ENCODE results near the gene SHISA4. TPM values are rescaled to one million over a fixed set of nuclear protein-coding genes. Genes with fewer than 3 reads are reported as not detected.

SHISA4 gene
- total RNA-seq, 2 experiments from 2014 or later, result not detected

DNA sequence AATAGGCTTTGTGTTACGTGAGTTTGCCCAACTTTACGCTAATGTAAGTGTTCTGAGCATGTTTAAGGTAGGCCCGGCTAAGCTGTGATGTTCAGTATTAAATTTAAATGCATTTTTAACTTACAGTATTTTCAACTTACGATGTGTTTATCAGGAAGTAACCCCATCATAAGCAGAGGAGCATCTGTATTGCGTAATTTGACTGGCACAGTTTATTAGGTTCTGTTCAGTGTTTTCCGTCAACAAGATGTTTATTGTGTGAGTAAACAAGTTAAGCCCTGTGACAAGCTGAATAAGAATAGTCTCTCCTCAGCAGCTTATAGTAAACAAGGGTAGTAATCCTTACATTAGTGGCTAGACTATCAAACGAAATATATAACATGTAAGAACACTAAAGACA lies 27.2 kb upstream of the SHISA4 start:
- Mint-ChIP-seq H3K27me3 (no peaks in the 10 kb centered on the region), H3K9me3 (no peaks in the 10 kb centered on the region), H3K4me3 (no peak overlapping the region), H3K36me3 (peaks cover 21% of the 10 kb centered on the region), H3K4me1 (peaks cover 3% of the 10 kb centered on the region), H3K27ac (no peak overlapping the region)
- DNase-seq, result no peak

DNA sequence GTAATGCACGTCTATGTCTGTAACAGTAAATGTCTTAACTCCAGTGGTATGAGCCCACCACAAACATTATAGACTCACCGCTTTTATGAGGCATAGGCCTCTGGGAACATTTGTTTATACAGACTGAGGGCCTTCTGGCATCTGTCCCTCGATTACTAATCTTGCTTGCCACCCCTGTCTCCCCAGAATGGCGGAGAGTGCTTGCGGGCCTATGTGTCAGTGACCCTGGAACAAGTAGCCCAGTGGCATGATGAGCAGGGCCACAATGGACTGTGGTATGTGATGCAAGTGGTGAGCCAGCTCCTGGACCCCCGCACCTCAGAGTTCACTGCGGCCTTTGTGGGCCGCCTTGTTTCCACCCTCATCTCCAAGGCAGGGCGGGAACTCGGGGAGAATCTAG lies 18.3 kb upstream of the SHISA4 start:
- H3K36me3 Mint-ChIP-seq, result peaks cover 30% of the 10 kb centered on the region
- no peaks in the 10 kb centered on the region for H3K4me1 Mint-ChIP-seq

DNA sequence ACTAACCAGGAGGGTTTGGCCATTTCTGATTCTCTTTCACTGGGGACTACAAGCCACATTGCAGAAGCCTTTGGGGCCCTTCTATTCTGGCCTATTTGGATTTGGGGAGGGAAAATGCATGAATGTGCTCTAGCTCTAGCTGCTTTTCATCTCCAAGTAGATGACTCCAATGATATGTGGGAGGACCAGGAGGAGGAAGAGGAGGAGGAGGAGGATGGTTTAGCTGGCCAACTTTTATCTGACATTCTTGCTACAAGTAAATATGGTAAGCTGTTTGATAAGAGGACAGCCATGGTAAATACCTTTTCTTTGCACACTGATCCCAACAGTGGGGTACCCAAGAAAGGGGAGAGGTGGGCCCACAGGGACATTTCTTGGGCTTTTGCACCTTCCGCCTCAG lies 14.0 kb upstream of the SHISA4 start:
- no peak for DNase-seq
- Mint-ChIP-seq H3K36me3 (peaks cover 28% of the 10 kb centered on the region), H3K4me1 (peaks cover 2% of the 10 kb centered on the region), H3K9me3 (no peaks in the 10 kb centered on the region), H3K27me3 (no peaks in the 10 kb centered on the region), H3K4me3 (no peak overlapping the region), H3K27ac (no peak overlapping the region)

More for the DNA sequence above, 18.3 kb upstream of the SHISA4 start:
- no peaks in the 10 kb centered on the region for H3K9me3 Mint-ChIP-seq
- no peaks in the 10 kb centered on the region for H3K27me3 Mint-ChIP-seq
- no peak overlapping the region for H3K4me3 Mint-ChIP-seq
- DNase-seq, result no peak
- no peak overlapping the region for H3K27ac Mint-ChIP-seq

DNA sequence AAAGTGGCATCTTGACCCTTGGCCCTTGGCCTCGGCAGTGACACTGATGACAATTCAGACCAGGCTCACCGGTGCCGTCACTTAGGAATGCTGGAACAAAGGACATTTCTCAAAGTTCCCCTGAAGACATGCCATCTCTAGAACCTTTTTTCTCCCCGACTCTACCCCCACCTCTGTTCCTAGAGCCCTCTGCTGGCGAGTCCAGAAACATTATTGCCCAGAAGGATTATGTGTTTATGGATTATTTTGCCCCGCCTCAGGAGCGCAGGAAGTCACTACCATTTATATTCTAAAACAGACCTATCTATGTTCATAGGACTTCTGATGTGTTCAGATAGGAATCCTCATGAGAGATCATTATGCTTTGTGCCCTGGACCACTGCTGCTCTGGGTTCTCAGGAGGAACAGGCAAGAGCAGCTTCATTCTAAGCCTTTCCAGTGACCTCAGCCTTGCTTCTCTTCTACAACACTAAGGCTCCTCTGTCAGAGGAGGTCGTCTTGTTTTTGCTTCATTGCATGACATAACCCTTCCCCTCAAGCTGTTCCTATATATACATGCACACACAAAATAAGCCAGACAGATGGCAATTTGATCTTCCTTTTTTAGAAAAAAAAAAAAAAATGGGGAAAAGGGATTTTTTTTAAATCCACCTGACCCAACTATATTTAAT lies 12.4 kb upstream of the SHISA4 start:
- Mint-ChIP-seq H3K4me1 (peaks cover 2% of the 10 kb centered on the region), H3K4me3 (no peak overlapping the region), H3K9me3 (no peaks in the 10 kb centered on the region), H3K27me3 (no peaks in the 10 kb centered on the region), H3K27ac (no peak overlapping the region), H3K36me3 (peaks cover 22% of the 10 kb centered on the region)
- DNase-seq, result no peak

DNA sequence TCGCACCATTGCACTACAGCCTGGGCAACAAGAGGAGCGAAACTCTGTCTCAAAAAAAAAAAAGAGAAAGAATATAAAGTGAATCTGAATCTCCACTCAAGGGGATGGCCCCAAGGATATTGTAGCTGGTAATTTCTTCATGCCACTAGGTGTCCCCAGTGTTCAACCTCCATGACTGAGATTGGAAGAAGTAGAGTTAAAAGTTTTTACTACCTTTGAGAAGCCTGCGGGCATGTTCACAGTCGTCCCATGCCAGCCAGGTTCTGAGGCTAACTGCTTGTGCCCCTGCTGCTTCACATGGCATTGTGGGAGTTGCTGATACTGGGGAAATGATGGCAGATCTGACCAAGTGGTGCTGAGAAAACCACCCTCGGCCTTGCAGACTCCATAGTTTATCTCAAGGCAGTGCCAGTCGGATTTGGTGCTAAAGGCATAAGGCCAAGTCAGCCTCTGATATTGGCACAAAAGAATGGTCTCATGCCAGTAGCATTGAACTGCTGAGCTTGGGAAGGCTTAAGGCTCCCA lies 10.8 kb upstream of the SHISA4 start:
- peaks cover 8% of the 10 kb centered on the region for H3K36me3 Mint-ChIP-seq
- no peak overlapping the region for H3K4me3 Mint-ChIP-seq
- no peak overlapping the region for H3K27ac Mint-ChIP-seq
- H3K27me3 Mint-ChIP-seq, result no peaks in the 10 kb centered on the region
- H3K9me3 Mint-ChIP-seq, result no peaks in the 10 kb centered on the region
- H3K4me1 Mint-ChIP-seq, result peaks cover 2% of the 10 kb centered on the region
- no peak for DNase-seq

DNA sequence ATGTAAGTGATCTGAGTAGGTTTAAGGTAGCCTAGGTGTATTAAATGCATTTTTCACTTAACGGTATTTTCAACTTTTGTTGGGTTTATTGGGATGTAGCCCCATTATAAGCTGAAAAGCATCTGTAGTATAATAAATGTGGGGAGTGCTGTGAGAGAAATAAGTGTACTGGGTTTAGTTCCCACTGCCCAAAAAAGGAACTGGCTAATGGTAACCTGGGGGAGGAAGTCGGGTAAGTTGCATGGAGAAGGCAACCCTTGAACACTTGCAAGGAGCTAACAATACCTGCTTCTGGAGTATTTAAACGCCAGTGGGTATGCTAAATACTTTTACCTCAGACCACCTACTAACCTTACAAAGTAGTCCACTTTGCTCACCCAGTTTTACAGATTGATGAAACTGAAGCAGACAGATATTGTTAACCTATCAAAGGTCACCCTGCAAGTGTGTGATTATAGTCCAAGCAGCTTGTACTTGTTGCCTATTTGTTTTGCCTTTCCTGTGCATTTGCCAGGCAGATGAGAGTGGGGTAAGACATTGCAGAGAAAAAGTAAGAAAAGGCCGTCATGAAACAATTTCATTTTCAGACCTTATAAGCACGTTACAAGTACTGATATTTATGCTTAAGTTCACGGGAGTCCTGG lies 7.6 kb upstream of the SHISA4 start:
- DNase-seq, result no peak
- Mint-ChIP-seq H3K9me3 (no peaks in the 10 kb centered on the region), H3K27ac (no peak overlapping the region), H3K4me3 (no peak overlapping the region), H3K27me3 (no peaks in the 10 kb centered on the region), H3K4me1 (peaks cover 9% of the 10 kb centered on the region), H3K36me3 (peaks cover 5% of the 10 kb centered on the region)

DNA sequence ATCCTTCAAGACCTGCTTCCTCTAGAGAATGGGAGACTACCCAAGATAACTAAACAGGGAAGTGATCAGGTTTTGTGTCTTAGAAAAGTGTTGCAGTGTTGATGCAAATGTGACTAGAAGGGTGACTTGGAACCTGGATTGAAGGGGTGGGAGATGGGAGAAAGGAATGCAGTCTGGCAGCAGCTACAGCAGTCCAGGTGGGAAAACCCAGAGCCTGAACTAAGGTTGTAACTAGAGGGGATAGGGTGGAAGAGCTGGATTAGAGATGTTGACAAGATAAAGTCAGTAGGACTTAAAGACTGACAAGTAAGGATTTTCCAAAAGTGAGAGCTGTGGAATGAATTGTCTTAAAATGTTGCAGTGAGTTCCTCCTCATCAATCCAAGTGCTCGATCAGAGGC lies 7.1 kb upstream of the SHISA4 start:
- Mint-ChIP-seq H3K27ac (no peak overlapping the region), H3K4me3 (no peak overlapping the region), H3K27me3 (no peaks in the 10 kb centered on the region), H3K4me1 (peaks cover 9% of the 10 kb centered on the region), H3K36me3 (peaks cover 2% of the 10 kb centered on the region), H3K9me3 (no peaks in the 10 kb centered on the region)
- no peak for DNase-seq

DNA sequence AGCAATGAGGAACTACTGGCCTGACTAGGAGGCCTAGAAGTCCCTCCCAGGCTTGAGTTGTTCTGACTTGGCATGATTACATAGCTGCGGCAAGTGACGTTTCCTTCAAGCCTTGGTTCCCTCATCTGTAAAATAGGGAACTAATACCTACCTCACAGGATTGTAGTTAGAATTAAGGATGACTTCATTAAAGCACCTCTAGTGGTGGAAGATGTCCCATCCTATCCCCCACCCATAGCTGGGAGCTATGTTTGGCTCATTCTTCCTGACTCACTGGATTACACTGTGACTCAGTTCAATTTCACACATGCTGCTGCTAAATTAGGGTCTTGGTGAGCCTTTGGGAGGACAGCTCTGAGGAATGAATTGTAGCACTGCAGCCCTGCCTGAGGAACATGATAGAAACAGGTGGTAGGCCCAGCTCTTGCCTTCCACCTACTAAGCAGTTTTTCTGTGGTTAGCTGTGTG lies 6.0 kb upstream of the SHISA4 start:
- no peak for DNase-seq
- Mint-ChIP-seq H3K4me1 (peaks cover 9% of the 10 kb centered on the region), H3K36me3 (peaks cover 2% of the 10 kb centered on the region), H3K27me3 (peaks cover 7% of the 10 kb centered on the region), H3K27ac (no peak overlapping the region), H3K9me3 (no peaks in the 10 kb centered on the region), H3K4me3 (no peak overlapping the region)

DNA sequence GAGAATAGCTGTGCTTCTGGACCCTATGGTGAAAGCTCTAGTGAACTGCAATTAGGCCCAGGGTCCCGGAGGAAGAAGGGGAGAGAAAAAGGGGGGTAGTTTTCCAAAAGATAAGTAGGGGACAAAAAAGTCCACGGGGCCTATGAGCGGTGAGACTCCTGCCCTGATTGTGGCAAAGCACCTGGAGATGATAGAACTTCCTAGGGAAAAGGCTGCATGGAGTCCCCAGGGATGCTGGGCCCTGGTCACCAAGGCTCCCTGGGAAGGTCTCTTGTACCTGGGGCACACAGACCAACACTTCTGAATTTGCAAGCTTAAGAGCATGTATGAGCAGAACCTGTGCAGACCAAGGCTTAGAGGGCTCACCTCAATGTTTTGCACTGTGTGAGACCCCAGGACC lies 5.4 kb upstream of the SHISA4 start:
- H3K4me1 Mint-ChIP-seq, result peaks cover 7% of the 10 kb centered on the region
- H3K27me3 Mint-ChIP-seq, result peaks cover 12% of the 10 kb centered on the region
- no peak overlapping the region for H3K4me3 Mint-ChIP-seq
- H3K27ac Mint-ChIP-seq, result no peak overlapping the region
- no peaks in the 10 kb centered on the region for H3K36me3 Mint-ChIP-seq
- H3K9me3 Mint-ChIP-seq, result no peaks in the 10 kb centered on the region
- DNase-seq, result no peak

DNA sequence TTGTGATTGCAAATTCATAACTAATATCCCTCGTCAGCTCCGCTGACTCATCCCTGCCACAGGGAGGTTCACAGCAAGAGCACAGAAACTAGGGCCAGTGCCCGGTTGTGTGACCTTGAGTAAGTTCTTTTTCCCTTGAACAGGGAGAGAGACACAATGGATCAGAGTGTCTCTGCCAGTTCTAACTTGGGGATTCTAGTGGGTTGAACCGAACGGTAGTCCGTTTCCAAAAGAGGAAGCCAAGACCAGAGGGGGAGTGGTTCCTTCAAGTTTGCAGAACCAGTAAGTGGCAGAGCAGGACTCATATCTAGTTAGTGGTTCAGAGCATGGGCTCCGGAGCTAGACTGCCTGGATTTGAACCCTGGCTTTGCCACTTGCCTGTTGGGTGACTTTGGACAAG lies 4.9 kb upstream of the SHISA4 start:
- H3K4me3 Mint-ChIP-seq, result no peak overlapping the region
- no peak for DNase-seq
- peaks cover 14% of the 10 kb centered on the region for H3K27me3 Mint-ChIP-seq
- H3K27ac Mint-ChIP-seq, result no peak overlapping the region
- peaks cover 7% of the 10 kb centered on the region for H3K4me1 Mint-ChIP-seq
- no peaks in the 10 kb centered on the region for H3K9me3 Mint-ChIP-seq
- H3K36me3 Mint-ChIP-seq, result no peaks in the 10 kb centered on the region

DNA sequence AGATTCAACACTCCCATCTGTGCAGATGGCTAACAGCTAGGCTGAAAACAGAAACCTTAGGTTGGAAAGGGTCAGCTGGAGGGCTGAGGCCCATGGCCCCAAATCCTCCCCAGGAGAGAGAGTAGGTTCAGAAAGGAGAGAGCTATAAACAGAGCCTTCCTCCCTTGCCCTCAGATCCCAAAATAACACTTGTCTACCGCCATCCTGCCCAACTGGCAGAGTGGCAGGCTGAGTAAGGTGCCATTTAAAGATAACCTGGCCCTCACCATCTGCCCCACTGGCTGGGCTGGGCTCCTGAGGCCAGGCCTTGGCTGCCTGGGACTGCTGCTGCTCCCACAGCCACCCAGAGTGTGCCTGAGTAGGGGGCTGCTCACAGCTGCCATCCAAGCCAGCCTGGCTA lies 4.3 kb upstream of the SHISA4 start:
- Mint-ChIP-seq H3K4me3 (no peak overlapping the region), H3K9me3 (no peaks in the 10 kb centered on the region), H3K36me3 (no peaks in the 10 kb centered on the region), H3K4me1 (peaks cover 8% of the 10 kb centered on the region), H3K27ac (no peak overlapping the region), H3K27me3 (peaks cover 15% of the 10 kb centered on the region)
- DNase-seq, result no peak

DNA sequence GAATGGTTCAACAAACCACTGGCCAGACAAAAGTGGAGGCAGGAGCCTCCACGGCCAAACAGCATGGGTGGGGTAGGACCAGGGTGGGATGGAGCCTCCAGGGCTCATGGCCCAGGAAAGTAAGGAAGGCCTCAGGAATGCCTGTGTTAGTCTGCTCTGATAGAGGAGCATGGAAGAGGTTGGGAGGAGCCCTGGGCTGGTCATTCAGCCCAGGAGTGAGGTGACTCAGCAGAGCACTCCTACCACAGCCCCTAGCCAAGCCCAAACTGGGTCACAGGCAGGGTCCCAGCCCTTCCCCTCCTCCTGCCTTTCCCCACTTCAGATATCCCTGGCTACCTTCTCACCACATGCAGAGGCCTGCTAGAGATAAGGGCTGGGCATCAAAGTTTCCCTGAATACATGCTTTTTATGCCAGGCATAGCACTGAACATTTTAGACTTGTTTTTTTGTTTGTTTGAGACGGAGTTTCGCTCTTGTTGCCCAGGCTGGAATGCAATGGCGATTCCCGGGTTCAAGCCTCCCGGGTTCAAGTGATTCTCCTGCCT lies 3.1 kb upstream of the SHISA4 start:
- no peak for DNase-seq
- H3K4me1 Mint-ChIP-seq, result peaks cover 10% of the 10 kb centered on the region
- H3K4me3 Mint-ChIP-seq, result no peak overlapping the region
- H3K27ac Mint-ChIP-seq, result no peak overlapping the region
- H3K9me3 Mint-ChIP-seq, result no peaks in the 10 kb centered on the region
- H3K36me3 Mint-ChIP-seq, result no peaks in the 10 kb centered on the region
- H3K27me3 Mint-ChIP-seq, result peaks cover 24% of the 10 kb centered on the region

DNA sequence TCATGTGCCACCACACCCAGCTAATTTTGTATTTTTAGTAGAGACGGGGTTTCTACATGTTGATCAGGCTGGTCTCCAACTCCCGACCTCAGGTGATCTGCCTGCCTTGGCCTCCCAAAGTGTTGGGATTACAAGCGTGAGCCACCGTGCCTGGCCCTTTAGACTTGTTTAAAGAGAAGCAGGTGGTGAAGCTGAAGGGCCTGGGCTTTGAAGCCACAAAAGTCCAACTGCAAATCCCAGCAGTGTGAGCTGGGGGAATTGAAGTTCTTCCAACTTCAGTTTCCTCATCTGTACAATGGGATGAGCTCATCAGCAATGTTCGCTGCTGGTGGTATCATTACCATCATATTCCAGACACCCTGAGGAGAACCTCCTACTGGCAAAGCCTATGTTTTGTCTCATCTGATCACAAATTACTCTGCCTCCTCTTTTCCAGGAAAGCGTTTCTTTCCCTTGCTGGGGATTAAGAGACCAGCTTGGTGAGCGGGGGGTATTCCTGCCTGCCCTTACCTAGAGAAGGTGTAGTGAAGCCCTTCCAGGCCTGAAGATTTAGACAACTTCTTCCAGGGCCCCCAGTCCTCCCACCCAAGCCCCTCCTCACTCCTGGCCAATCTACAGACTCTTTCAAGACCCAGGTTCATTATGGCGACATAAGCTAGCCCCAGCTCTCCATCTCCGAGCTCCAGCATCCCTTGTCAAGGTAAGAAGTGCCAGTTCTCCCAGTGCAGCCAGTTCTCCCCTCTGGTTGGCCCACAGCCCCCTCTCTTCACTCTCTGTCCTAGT lies 2.4 kb upstream of the SHISA4 start:
- Mint-ChIP-seq H3K4me1 (peaks cover 10% of the 10 kb centered on the region), H3K36me3 (no peaks in the 10 kb centered on the region), H3K4me3 (no peak overlapping the region), H3K27me3 (peaks cover 28% of the 10 kb centered on the region), H3K27ac (no peak overlapping the region), H3K9me3 (no peaks in the 10 kb centered on the region)
- DNase-seq, result no peak

DNA sequence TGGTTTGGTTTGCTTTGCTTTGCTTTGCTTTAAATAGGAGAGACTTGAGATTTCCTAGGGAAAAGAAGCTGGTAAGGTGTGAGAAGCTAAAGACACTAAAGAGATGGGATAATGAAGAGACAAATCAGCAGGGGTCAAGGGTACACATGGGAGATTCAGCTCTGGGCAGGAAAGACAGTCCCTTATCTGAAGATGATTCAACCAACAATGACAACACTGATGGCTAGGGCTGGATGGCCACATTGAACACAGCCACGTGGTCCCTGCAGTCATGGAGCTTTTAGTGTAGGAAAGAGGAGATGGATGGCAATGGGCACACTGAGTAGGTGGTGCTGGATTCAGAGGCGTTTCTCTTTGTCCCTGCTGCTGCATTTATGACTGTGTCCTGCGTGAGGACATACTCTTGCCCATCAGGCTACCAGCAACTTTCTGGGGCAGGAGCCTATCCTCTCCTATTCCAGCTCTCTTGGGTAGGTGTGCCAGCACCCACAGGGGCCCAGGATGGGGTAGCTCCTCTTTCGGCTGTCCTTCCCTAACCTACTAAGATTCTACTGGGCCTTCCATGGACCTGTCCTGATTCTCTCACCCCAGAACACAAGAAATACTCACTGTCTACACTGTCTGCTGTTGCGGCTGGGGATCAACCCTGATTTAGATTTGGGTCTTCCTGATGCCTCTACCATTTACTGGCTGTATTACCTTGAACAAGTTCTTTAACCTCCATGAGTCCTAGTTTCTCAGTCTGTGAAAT lies 1.4 kb upstream of the SHISA4 start:
- DNase-seq, result no peak
- no peaks in the 10 kb centered on the region for H3K9me3 Mint-ChIP-seq
- H3K36me3 Mint-ChIP-seq, result no peaks in the 10 kb centered on the region
- H3K4me3 Mint-ChIP-seq, result no peak overlapping the region
- peaks cover 10% of the 10 kb centered on the region for H3K4me1 Mint-ChIP-seq
- H3K27me3 Mint-ChIP-seq, result peaks cover 36% of the 10 kb centered on the region
- no peak overlapping the region for H3K27ac Mint-ChIP-seq

Measured in activated naive CD8-positive, alpha-beta T cell treated with anti-CD3 and anti-CD28 coated beads for 36 hours (primary cell).